Kidney epithelial cell (primary cell): ENCODE results near the gene HSPG2. TPM values are rescaled to one million over a fixed set of nuclear protein-coding genes. Genes with fewer than 3 reads are reported as not detected.

Source experiments
- DNase-seq: peaks from one replicate; pipeline ENCODE4 v3.0.0-alpha.2; 2010; ENCODE audit warnings: low read depth
- H3K27me3 ChIP-seq: 2 replicates; pipeline ENCODE4 v1.6.0; 2011; ENCODE audit warnings: low read length; ENCODE audit not compliant: control insufficient read depth, insufficient read depth
- H3K36me3 ChIP-seq: 2 replicates; pipeline ENCODE4 v1.5.1; 2011; ENCODE audit warnings: low read length; ENCODE audit not compliant: control insufficient read depth, insufficient read depth
- H3K4me3 ChIP-seq: 2 replicates; pipeline ENCODE4 v1.5.1; 2011; ENCODE audit warnings: low read depth, mild to moderate bottlenecking, control low read depth, low read length
- total RNA-seq: library from RNA; depleted of rRNA; stranded (reverse); fragments of >200 nt; gene quantifications from 2 replicates; pipeline ENCODE4 v1.2.3, GENCODE V29; 2015
- TF ChIP-seq, protein P1 (sequence below): IDR thresholded peaks from 2 replicates; pipeline ENCODE4 v1.5.1; 2011; ENCODE audit warnings: mild to moderate bottlenecking, moderate library complexity, low read length, control low read depth, inconsistent platforms; ENCODE audit not compliant: insufficient read depth, poor library complexity, severe bottlenecking

HSPG2 gene
- total RNA-seq, 1 donor from 2014 or later = 122 TPM

DNA sequence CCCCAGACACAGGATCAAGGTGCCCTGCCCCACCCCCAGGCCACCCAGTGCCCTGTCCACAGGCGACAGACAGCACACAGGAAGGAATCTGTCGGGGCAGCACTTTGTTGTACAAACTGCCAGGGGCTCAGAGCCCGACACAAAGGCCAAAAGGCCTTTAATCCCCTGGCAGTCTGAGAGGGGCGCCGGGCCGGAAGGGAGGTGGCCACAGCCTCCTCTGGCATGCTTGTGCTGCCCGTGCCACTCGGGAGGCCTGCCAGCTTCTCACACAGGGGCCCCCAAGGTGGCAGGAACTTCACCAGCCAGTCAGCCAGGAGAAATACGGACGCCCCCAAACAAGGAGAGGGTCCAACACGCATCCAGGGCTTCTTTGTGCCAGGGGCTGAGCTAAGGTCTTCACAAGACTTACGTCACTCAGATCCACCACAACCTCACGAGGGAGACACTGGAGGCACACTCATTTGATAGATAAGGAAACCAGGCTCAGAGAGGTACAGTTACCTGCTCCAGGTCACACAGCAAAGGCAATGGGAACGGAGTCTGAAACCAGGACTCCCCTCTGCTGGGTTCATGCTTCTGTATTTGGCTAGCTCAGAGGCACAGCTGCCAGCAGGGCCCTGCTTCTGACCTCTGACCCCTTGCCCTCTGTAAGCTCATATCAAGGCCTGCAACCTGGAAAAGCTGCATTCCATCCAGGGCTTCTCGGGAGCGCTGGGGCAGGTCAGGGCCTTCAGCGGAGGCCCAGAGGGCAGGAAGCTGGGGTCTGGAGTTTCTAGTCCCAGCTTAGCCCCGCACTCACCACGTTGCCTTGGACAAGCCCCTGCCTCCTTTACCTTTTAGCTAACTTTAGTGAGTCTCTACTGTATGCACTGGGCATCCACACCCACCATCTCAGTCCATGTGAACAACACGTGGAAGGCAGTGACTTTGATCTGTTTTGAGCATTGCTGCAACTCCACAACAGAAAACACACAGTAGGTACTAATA, 34.8 kb downstream of the HSPG2 start:
- TF ChIP-seq, protein P1, sequence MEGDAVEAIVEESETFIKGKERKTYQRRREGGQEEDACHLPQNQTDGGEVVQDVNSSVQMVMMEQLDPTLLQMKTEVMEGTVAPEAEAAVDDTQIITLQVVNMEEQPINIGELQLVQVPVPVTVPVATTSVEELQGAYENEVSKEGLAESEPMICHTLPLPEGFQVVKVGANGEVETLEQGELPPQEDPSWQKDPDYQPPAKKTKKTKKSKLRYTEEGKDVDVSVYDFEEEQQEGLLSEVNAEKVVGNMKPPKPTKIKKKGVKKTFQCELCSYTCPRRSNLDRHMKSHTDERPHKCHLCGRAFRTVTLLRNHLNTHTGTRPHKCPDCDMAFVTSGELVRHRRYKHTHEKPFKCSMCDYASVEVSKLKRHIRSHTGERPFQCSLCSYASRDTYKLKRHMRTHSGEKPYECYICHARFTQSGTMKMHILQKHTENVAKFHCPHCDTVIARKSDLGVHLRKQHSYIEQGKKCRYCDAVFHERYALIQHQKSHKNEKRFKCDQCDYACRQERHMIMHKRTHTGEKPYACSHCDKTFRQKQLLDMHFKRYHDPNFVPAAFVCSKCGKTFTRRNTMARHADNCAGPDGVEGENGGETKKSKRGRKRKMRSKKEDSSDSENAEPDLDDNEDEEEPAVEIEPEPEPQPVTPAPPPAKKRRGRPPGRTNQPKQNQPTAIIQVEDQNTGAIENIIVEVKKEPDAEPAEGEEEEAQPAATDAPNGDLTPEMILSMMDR = no peak
- no peak overlapping the region for H3K4me3 ChIP-seq
- H3K36me3 ChIP-seq = no peaks in the 10 kb centered on the region
- DNase-seq = no peak
- no peaks in the 10 kb centered on the region for H3K27me3 ChIP-seq

DNA sequence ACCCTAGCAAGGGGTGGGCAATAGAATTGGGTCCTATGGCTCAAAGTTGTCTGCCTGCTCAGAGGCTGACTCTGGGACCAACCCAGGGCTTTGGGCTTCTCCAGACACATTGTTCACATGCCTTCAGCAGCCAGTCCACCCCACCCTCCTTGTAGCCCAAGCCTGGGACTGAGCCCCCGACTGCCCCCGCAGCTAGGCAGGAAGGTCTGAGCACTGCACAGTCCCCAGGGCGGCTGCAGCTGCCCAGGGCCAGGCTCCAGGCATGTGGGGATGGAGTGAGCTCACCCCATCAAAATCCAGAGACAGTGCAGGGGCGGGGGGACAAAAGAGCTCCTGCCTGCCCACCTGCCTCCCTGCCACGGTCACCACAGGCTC, 35.6 kb downstream of the HSPG2 start:
- Histone ChIP-seq H3K36me3 (no peaks in the 10 kb centered on the region), H3K27me3 (no peaks in the 10 kb centered on the region), H3K4me3 (no peak overlapping the region)
- TF ChIP-seq, protein P1 = no peak
- no peak for DNase-seq

DNA sequence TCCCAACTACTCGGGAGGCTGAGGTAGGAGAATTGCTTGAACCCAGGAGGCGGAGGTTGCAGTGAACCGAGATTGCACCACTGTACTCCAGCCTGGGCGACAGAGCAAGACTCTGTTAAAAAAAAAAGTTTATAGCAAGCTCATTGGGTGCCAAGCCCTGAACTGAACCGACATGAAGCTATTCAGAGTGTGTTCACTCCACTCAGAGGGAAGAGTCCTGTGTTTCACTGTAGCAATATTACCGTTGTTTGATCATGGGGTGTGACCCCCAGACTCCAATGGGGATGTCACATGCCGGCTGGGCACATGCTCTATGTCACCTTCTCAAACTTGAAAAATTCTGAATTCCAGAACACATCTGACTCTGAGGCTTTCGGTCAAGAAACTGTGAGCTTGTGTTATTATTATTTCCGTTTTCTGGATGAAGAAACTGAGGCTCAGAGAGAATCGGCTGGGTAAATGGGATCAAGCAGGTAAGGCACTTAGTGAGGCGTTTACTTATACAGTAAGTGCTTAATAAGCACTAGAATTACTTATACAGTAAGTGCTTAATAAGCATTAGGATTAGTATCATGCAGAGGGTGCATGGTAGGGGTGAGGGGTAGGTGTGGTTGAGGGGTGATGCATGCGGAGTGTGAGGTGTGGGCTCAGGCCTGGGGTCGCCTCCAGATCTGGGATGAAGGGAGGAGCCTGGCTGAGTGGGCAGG, 36.2 kb downstream of the HSPG2 start:
- H3K27me3 ChIP-seq = no peaks in the 10 kb centered on the region
- no peak for DNase-seq
- TF ChIP-seq, protein P1 = no peak
- no peaks in the 10 kb centered on the region for H3K36me3 ChIP-seq
- no peak overlapping the region for H3K4me3 ChIP-seq

DNA sequence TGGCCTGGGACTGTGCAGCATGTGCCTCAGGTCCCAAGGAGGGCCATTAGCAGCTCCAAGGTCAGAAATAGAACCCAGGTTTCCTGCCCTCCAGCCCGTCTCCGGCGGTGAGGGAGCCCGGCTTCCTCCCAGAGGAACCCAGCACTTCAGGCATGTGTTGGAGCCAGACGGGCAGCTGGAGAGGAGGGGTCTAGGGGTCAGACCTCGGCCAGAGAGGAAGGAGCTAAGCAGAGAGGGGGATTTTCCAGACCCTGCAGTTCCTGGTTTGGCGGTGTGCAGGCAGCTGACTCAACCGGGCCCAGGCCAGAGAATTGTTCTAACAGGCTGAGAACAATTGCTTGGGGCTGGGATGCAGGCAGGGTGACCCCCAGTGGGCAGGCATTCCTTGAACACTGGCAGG, 37.1 kb downstream of the HSPG2 start:
- TF ChIP-seq, protein P1 = no peak
- Histone ChIP-seq H3K27me3 (no peaks in the 10 kb centered on the region), H3K4me3 (no peak overlapping the region), H3K36me3 (no peaks in the 10 kb centered on the region)
- no peak for DNase-seq

DNA sequence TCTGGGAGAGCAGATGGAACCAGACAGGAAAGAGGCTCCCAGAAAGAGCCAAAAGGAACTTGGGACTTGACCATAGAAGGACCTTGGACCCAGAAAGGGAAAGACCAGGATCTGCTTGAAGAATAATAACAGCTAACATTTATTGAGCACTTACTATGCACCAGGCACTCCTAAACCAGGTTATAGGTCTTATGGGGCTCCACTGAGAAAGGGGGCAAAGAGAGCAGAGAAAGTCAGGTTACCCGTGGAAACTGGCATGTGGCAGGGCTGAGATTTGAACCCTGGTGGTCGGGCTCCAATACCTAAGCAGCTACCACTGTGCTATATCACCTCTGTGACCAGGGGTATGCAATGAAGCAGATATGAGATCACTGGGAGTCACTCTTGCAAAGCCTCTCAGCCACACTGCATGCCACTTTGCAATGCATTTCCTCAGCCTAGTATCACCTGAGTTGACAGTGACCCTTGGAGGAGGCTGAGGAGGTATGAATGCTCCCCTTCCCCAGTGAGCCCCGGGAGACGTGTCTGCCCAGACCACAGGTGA, 37.8 kb downstream of the HSPG2 start:
- Histone ChIP-seq H3K36me3 (no peaks in the 10 kb centered on the region), H3K4me3 (no peak overlapping the region), H3K27me3 (no peaks in the 10 kb centered on the region)
- TF ChIP-seq, protein P1 = no peak
- no peak for DNase-seq
